HepG2 (cell line): ENCODE data around the gene XXYLT1. TPM values are rescaled to one million over a fixed set of nuclear protein-coding genes. Genes with fewer than 3 reads are reported as not detected.

Experiments
- ETV6 ChIP-seq: sonication (generic); formaldehyde crosslinking; conservative IDR thresholded peaks from 2 replicates; pipeline ENCODE4 v1.4.0; 2020; ENCODE audit warnings: missing genetic modification reagents
- FOXA1 ChIP-seq, 2 experiments: fragments of 450-650 bp in 1 of 2; sonication (generic) in 1 of 2; formaldehyde crosslinking in 1 of 2; IDR thresholded peaks; 2 replicates each; pipeline versions ENCODE4 v1.4.0 to v1.6.1; 2016 to 2020; ENCODE audit warnings: missing genetic modification reagents in 1 of 2
- HCFC1 ChIP-seq: fragments of 150-350 bp; IDR thresholded peaks from 2 replicates; pipeline ENCODE4 v1.6.1; 2014; ENCODE audit warnings: low read depth, low read length
- HDAC1 ChIP-seq: sonication (generic); formaldehyde crosslinking; IDR thresholded peaks from 2 replicates; pipeline ENCODE4 v1.5.1; 2020; ENCODE audit warnings: mild to moderate bottlenecking, missing genetic modification reagents
- KDM4B ChIP-seq: sonication (generic); formaldehyde crosslinking; IDR thresholded peaks from 2 replicates; pipeline ENCODE4 v1.4.0; 2020; ENCODE audit warnings: missing genetic modification reagents
- KLF15 ChIP-seq: sonication (generic); formaldehyde crosslinking; IDR thresholded peaks from 2 replicates; pipeline ENCODE4 v1.8.1; 2023; ENCODE audit warnings: borderline replicate concordance, mild to moderate bottlenecking, inconsistent platforms, missing genetic modification reagents, mixed read lengths
- RAD51 ChIP-seq: fragments of 450-650 bp; IDR thresholded peaks from 2 replicates; pipeline ENCODE4 v1.6.1; 2016; ENCODE audit warnings: borderline replicate concordance
- RBM39 ChIP-seq: fragments of 200-400 bp; formaldehyde crosslinking; IDR thresholded peaks from one replicate; pipeline ENCODE4 v1.6.1; 2018; ENCODE audit warnings: antibody characterized with exemption, mild to moderate bottlenecking, low read depth, low read length; ENCODE audit not compliant: poor library complexity, severe bottlenecking
- RELA ChIP-seq: sonication (generic); formaldehyde crosslinking; IDR thresholded peaks from 2 replicates; pipeline ENCODE4 v1.4.0; 2020; ENCODE audit warnings: missing genetic modification reagents
- REXO4 ChIP-seq: sonication (generic); formaldehyde crosslinking; IDR thresholded peaks from 2 replicates; pipeline ENCODE4 v1.8.0; 2022; ENCODE audit warnings: missing genetic modification reagents, mild to moderate bottlenecking, borderline replicate concordance
- SAFB2 ChIP-seq: sonication (generic); formaldehyde crosslinking; IDR thresholded peaks from 2 replicates; pipeline ENCODE4 v1.5.1; 2020; ENCODE audit warnings: missing genetic modification reagents, low read depth, mild to moderate bottlenecking, borderline replicate concordance
- SETDB1 ChIP-seq: sonication (generic); formaldehyde crosslinking; IDR thresholded peaks from 2 replicates; pipeline ENCODE4 v1.5.1; 2020; ENCODE audit warnings: missing genetic modification reagents, mild to moderate bottlenecking, borderline replicate concordance
- XRCC5 ChIP-seq: fragments of 200-400 bp; formaldehyde crosslinking; optimal IDR thresholded peaks from 2 replicates; pipeline ENCODE3; 2017; ENCODE audit warnings: mild to moderate bottlenecking, low read length
- ZBTB20 ChIP-seq: sonication (generic); formaldehyde crosslinking; IDR thresholded peaks from 2 replicates; pipeline ENCODE4 v1.8.1; 2023; ENCODE audit warnings: missing genetic modification reagents, low read depth, mild to moderate bottlenecking, borderline replicate concordance
- ZNF17 ChIP-seq: sonication (generic); formaldehyde crosslinking; IDR thresholded peaks from 2 replicates; pipeline ENCODE4 v1.5.0; 2020; ENCODE audit warnings: mild to moderate bottlenecking, missing genetic modification reagents
- ZNF205 ChIP-seq: IDR thresholded peaks from 2 replicates; pipeline ENCODE4 v1.6.1; 2018; ENCODE audit warnings: missing biosample characterization, missing genetic modification reagents
- ZNF44 ChIP-seq: sonication (generic); formaldehyde crosslinking; IDR thresholded peaks from 2 replicates; pipeline ENCODE4 v1.5.1; 2020; ENCODE audit warnings: mild to moderate bottlenecking, missing genetic modification reagents
- ZNF605 ChIP-seq: sonication (generic); formaldehyde crosslinking; IDR thresholded peaks from 2 replicates; pipeline ENCODE4 v1.8.0; 2022; ENCODE audit warnings: mild to moderate bottlenecking, missing genetic modification reagents
- polyA plus RNA-seq, 8 experiments: library from polyadenylated mRNA; depleted of rRNA in 3 of 8; stranded (reverse) in 7 of 8; unstranded in 1 of 8; fragments of >200 nt; fragmentation: Illumina TruSeq in 4 of 8; extraction: Trizol in 4 of 8; gene quantifications; 2 replicates each; pipeline versions ENCODE4 v1.2.1 to v1.2.3, GENCODE V29; 2011 to 2016; ENCODE audit warnings: low read depth in 4 of 8, missing spikeins in 1 of 8, mixed read lengths in 1 of 8; ENCODE audit not compliant: insufficient read depth in 1 of 8
- total RNA-seq, 5 experiments: library from RNA; depleted of rRNA; stranded (reverse); fragments of >200 nt; fragmentation: Illumina TruSeq; extraction: Trizol; gene quantifications; 2 replicates each; pipeline ENCODE4 v1.2.3, GENCODE V29; 2016; ENCODE audit warnings: low read depth in 1 of 5
- TF ChIP-seq, protein P1 (sequence below): sonication (generic); formaldehyde crosslinking; IDR thresholded peaks from 2 replicates; pipeline ENCODE4 v1.5.1; 2020; ENCODE audit warnings: mild to moderate bottlenecking, missing genetic modification reagents, borderline replicate concordance
- TF ChIP-seq, protein P2 (sequence below): sonication (generic); formaldehyde crosslinking; IDR thresholded peaks from 2 replicates; pipeline ENCODE4 v1.4.0; 2020; ENCODE audit warnings: missing genetic modification reagents, borderline replicate concordance
- TF ChIP-seq, protein P3 (sequence below): sonication (generic); formaldehyde crosslinking; IDR thresholded peaks from 2 replicates; pipeline ENCODE4 v1.5.0; 2020; ENCODE audit warnings: missing genetic modification reagents

Gene XXYLT1
- total and polyA plus RNA-seq, 2 of the 13 experiments (the other 11 are each of a cell fraction or from before 2014, with no cell fraction given), result 17.7 to 19.0 TPM

DNA sequence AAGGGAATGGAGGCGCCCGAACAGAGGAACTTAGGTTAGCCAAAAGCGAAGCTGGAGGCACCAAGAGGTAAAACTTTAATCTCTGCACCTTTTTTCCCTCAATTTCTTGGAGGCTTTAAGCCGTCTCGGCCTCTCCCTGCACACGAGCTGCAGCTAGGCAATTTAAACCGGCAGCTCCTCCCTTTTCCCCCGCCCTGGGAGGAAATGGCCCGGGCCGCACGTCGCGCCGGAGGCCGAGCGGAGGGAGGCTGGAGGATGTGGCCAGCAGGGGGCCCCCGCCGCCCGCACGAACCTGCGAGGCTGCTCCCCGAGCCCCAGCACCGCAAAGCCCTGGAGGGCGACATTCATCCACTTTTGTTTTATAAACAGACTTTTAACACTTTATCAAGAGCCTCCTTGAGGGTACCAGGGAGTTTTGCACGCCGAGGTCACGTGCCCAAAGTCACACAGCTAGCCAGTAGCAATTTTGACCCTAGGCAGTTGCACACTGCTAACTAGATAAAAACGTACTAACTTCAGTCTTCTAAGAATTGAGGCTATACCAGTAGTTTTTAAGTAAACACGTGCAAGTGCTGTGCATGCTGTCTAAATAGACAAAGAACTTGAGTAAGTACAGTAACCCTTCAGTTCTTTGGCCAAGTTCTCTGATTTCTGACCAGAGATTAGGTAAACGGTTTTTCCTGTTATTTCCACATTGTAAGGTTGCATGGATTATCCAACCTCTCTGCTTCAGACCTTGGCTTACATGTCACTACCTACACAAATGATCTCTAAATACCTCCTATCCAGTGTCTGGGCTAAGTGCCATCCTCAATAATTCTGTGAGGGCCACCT, 668 bp upstream of the XXYLT1 start (continued):
- TF ChIP-seq, protein P1, sequence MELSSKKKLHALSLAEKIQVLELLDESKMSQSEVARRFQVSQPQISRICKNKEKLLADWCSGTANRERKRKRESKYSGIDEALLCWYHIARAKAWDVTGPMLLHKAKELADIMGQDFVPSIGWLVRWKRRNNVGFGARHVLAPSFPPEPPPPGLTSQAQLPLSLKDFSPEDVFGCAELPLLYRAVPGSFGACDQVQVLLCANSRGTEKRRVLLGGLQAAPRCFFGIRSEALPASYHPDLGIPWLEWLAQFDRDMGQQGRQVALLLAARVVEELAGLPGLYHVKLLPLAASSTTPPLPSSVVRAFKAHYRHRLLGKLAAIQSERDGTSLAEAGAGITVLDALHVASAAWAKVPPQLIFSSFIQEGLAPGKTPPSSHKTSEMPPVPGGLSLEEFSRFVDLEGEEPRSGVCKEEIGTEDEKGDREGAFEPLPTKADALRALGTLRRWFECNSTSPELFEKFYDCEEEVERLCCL, result no peak
- peak; percentile 61 for TF ChIP-seq XRCC5
- TF ChIP-seq SAFB2 (CRISPR knock-in tag), result no peak
- TF ChIP-seq FOXA1 (IDR thresholded peaks at IDR 0.05), result no peak
- no peak for TF ChIP-seq FOXA1 (CRISPR knock-in tag; IDR thresholded peaks at IDR 0.05)
- no peak; the same call in 1 of the 2 replicates for TF ChIP-seq RELA (CRISPR knock-in tag)
- no peak for TF ChIP-seq RBM39
- no peak for TF ChIP-seq ZNF17 (CRISPR knock-in tag)
- TF ChIP-seq, protein P2, sequence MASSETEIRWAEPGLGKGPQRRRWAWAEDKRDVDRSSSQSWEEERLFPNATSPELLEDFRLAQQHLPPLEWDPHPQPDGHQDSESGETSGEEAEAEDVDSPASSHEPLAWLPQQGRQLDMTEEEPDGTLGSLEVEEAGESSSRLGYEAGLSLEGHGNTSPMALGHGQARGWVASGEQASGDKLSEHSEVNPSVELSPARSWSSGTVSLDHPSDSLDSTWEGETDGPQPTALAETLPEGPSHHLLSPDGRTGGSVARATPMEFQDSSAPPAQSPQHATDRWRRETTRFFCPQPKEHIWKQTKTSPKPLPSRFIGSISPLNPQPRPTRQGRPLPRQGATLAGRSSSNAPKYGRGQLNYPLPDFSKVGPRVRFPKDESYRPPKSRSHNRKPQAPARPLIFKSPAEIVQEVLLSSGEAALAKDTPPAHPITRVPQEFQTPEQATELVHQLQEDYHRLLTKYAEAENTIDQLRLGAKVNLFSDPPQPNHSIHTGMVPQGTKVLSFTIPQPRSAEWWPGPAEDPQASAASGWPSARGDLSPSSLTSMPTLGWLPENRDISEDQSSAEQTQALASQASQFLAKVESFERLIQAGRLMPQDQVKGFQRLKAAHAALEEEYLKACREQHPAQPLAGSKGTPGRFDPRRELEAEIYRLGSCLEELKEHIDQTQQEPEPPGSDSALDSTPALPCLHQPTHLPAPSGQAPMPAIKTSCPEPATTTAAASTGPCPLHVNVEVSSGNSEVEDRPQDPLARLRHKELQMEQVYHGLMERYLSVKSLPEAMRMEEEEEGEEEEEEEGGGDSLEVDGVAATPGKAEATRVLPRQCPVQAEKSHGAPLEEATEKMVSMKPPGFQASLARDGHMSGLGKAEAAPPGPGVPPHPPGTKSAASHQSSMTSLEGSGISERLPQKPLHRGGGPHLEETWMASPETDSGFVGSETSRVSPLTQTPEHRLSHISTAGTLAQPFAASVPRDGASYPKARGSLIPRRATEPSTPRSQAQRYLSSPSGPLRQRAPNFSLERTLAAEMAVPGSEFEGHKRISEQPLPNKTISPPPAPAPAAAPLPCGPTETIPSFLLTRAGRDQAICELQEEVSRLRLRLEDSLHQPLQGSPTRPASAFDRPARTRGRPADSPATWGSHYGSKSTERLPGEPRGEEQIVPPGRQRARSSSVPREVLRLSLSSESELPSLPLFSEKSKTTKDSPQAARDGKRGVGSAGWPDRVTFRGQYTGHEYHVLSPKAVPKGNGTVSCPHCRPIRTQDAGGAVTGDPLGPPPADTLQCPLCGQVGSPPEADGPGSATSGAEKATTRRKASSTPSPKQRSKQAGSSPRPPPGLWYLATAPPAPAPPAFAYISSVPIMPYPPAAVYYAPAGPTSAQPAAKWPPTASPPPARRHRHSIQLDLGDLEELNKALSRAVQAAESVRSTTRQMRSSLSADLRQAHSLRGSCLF (CRISPR knock-in tag), result no peak
- peak; percentile 90 for TF ChIP-seq ZNF605 (CRISPR knock-in tag)
- TF ChIP-seq RAD51, result no peak
- TF ChIP-seq, protein P3, sequence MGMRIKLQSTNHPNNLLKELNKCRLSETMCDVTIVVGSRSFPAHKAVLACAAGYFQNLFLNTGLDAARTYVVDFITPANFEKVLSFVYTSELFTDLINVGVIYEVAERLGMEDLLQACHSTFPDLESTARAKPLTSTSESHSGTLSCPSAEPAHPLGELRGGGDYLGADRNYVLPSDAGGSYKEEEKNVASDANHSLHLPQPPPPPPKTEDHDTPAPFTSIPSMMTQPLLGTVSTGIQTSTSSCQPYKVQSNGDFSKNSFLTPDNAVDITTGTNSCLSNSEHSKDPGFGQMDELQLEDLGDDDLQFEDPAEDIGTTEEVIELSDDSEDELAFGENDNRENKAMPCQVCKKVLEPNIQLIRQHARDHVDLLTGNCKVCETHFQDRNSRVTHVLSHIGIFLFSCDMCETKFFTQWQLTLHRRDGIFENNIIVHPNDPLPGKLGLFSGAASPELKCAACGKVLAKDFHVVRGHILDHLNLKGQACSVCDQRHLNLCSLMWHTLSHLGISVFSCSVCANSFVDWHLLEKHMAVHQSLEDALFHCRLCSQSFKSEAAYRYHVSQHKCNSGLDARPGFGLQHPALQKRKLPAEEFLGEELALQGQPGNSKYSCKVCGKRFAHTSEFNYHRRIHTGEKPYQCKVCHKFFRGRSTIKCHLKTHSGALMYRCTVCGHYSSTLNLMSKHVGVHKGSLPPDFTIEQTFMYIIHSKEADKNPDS (CRISPR knock-in tag), result no peak
- TF ChIP-seq KLF15 (CRISPR knock-in tag), result peak; percentile 55; the same call in 1 of the 2 replicates
- peak; percentile 66; the same call in 1 of the 2 replicates for TF ChIP-seq ETV6 (CRISPR knock-in tag)
- no peak for TF ChIP-seq ZNF44 (CRISPR knock-in tag)
- TF ChIP-seq KDM4B, result peak; percentile 56; the same call in 1 of the 2 replicates
- TF ChIP-seq HCFC1, result no peak
- TF ChIP-seq HDAC1, result no peak; the same call in 1 of the 2 replicates
- no peak for TF ChIP-seq REXO4 (CRISPR knock-in tag)
- TF ChIP-seq ZNF205 (CRISPR knock-in tag), result peak; percentile 74
- TF ChIP-seq ZBTB20, result no peak
- no peak for TF ChIP-seq SETDB1 (CRISPR knock-in tag)
